Smooth muscle cell (in vitro differentiated cells): Measurements from ENCODE around the gene ATXN10. TPM values are rescaled to one million over a fixed set of nuclear protein-coding genes. Genes with fewer than 3 reads are reported as not detected.

ENCODE experiments used
- DNase-seq: peaks from one replicate; lab custom pipeline; 2025; ENCODE audit not compliant: unreplicated experiment; lab: John Stamatoyannopoulos, UW
- H2AFZ ChIP-seq: fragments of 200-600 bp; sonication (generic); 2 replicates; pipeline ENCODE4 v1.6.0; 2016; ENCODE audit warnings: antibody characterized with exemption, low read depth, mild to moderate bottlenecking
- H3F3A ChIP-seq: fragments of 200-600 bp; sonication (generic); 2 replicates; pipeline ENCODE4 v1.6.0; 2017; ENCODE audit warnings: antibody characterized with exemption, low read depth
- H3K27ac ChIP-seq: fragments of 200-600 bp; sonication (generic); 2 replicates; pipeline ENCODE4 v1.5.1; 2016; ENCODE audit warnings: low read depth, mild to moderate bottlenecking
- H3K27me3 ChIP-seq: fragments of 200-600 bp; sonication (generic); 2 replicates; pipeline ENCODE4 v1.6.1; 2016; ENCODE audit warnings: low read depth, mild to moderate bottlenecking
- H3K36me3 ChIP-seq: fragments of 200-600 bp; sonication (generic); 2 replicates; pipeline ENCODE4 v1.5.1; 2016; ENCODE audit warnings: low read depth
- H3K4me1 ChIP-seq: fragments of 200-600 bp; sonication (generic); 2 replicates; pipeline ENCODE4 v1.5.1; 2016; ENCODE audit warnings: low read depth
- H3K4me2 ChIP-seq: fragments of 200-600 bp; sonication (generic); 2 replicates; pipeline ENCODE4 v1.6.0; 2016; ENCODE audit warnings: mild to moderate bottlenecking
- H3K4me3 ChIP-seq: fragments of 200-600 bp; sonication (generic); 2 replicates; pipeline ENCODE4 v1.5.1; 2016; ENCODE audit warnings: mild to moderate bottlenecking
- H3K79me2 ChIP-seq: fragments of 200-600 bp; sonication (generic); 2 replicates; pipeline ENCODE4 v1.6.0; 2016; ENCODE audit warnings: low read depth, mild to moderate bottlenecking
- H3K9ac ChIP-seq: fragments of 200-600 bp; sonication (generic); 2 replicates; pipeline ENCODE4 v1.6.0; 2016; ENCODE audit warnings: low read depth
- H3K9me3 ChIP-seq: fragments of 200-600 bp; sonication (generic); replicated peaks from 2 replicates; pipeline ENCODE4 v1.5.1; 2016; ENCODE audit warnings: low read depth
- H4K20me1 ChIP-seq: fragments of 200-600 bp; sonication (generic); 2 replicates; pipeline ENCODE4 v1.6.0; 2016; ENCODE audit warnings: low read depth
- WGBS: methylation state at CpG from one replicate; pipeline ENCODE4 v1.1.7; 2016; ENCODE audit warnings: low lambda C conversion rate; 5-methylcytosine and 5-hydroxymethylcytosine counted together
- polyA plus RNA-seq: library from polyadenylated mRNA; unstranded; fragments of >200 nt; fragmentation: Nextera tagmentation; extraction: Ambion mirVana; gene quantifications from 2 replicates; pipeline ENCODE4 v1.2.1, GENCODE V29; 2016
- total RNA-seq: library from RNA; depleted of rRNA; stranded (reverse); fragments of >200 nt; gene quantifications from 2 replicates; pipeline ENCODE4 v1.2.3, GENCODE V29; 2014
- TF ChIP-seq, protein P1 (sequence below): fragments of 200-600 bp; sonication (generic); IDR thresholded peaks from 2 replicates; pipeline ENCODE4 v1.5.1; 2017; ENCODE audit warnings: borderline replicate concordance, mild to moderate bottlenecking, antibody characterized with exemption; ENCODE audit not compliant: insufficient read depth, poor library complexity, severe bottlenecking

ATXN10 gene
- total and polyA plus RNA-seq, 2 experiments from 2014 or later, result 117 to 131 TPM

DNA sequence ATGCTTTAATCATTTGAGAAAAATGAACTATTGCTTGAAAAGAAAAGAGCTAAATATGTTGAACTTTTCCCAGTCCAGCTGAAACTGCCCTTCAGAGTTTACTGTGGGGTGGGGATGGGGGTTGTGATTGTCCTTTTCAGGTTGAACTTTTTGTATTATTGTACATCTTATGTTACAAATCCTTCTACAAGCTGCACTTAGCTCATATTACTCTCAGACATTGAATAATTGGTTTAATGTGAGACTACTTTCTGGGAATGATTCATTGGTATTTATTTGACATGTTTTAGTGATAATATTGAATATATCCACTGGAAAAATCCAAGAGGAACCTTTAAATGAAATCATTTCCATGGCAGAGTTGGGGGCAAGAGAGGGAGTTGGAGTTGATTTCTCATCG, 84.9 kb downstream of the ATXN10 start:
- Histone ChIP-seq H3K36me3 (no peaks in the 10 kb centered on the region), H3K4me3 (no peak overlapping the region), H2AFZ (no peak overlapping the region), H3K79me2 (peaks cover 17% of the 10 kb centered on the region), H3K27ac (no peak overlapping the region), H3K27me3 (no peaks in the 10 kb centered on the region), H3F3A (peaks cover 5% of the 10 kb centered on the region), H3K9ac (no peak overlapping the region), H3K4me1 (peaks cover 7% of the 10 kb centered on the region), H3K9me3 (no peaks in the 10 kb centered on the region), H3K4me2 (no peak overlapping the region), H4K20me1 (peaks cover 89% of the 10 kb centered on the region)
- WGBS, result 45% methylated on average over 1 of the region's 1 CpG
- no peak for DNase-seq
- TF ChIP-seq, protein P1, sequence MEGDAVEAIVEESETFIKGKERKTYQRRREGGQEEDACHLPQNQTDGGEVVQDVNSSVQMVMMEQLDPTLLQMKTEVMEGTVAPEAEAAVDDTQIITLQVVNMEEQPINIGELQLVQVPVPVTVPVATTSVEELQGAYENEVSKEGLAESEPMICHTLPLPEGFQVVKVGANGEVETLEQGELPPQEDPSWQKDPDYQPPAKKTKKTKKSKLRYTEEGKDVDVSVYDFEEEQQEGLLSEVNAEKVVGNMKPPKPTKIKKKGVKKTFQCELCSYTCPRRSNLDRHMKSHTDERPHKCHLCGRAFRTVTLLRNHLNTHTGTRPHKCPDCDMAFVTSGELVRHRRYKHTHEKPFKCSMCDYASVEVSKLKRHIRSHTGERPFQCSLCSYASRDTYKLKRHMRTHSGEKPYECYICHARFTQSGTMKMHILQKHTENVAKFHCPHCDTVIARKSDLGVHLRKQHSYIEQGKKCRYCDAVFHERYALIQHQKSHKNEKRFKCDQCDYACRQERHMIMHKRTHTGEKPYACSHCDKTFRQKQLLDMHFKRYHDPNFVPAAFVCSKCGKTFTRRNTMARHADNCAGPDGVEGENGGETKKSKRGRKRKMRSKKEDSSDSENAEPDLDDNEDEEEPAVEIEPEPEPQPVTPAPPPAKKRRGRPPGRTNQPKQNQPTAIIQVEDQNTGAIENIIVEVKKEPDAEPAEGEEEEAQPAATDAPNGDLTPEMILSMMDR, result no peak

DNA sequence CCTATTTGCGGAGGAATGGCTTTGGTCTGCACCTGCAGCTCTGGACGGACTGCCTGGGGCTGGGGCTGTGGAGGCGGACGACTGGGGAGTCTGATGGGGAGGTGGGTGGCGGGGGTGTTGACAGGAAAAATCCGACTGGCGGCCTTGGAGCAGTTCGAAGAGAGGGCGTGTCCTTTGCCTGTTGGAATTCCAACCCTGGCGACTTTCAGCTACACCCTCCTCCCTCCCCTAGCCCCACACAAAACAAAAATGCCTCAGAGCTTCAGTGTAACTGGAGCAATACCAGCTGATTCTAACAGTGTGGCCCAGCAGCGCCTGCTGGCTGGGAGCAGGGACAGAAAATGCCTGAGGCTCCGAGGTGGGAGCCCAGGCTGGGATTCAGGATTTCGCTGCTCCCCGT, 85.4 kb downstream of the ATXN10 start:
- Histone ChIP-seq H2AFZ (no peak overlapping the region), H3K4me1 (peaks cover 7% of the 10 kb centered on the region), H3K9me3 (no peaks in the 10 kb centered on the region), H3K27me3 (no peaks in the 10 kb centered on the region), H3K36me3 (no peaks in the 10 kb centered on the region), H3K9ac (no peak overlapping the region), H3F3A (peaks cover 10% of the 10 kb centered on the region), H3K4me2 (no peak overlapping the region), H3K27ac (peak overlapping the region; percentile 26), H4K20me1 (peaks cover 90% of the 10 kb centered on the region), H3K4me3 (no peak overlapping the region), H3K79me2 (peaks cover 21% of the 10 kb centered on the region)
- TF ChIP-seq, protein P1, result no peak
- DNase-seq, result no peak
- 25% methylated on average over 14 of the region's 14 CpGs for WGBS

DNA sequence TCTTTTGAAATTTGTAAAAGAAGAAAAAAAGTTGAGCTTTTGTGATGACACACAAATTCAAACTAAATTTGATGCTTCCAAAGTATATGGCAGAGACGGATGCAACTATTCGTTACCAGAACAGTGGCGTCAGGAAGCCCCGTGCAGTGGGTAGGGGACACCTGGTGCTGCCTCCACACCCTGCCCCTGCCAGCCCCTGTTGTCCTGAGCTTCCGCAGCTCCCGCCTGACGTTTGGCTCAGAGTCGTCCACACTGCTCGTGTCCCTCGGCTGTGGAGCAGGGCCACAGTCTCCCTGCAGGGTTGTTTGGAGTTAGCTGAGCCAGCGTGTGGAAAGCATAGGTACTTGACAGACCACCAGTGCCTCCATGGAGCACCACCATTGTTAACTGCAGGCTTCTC, 86.3 kb downstream of the ATXN10 start:
- no peak overlapping the region for H3K4me2 ChIP-seq
- DNase-seq, result no peak
- peaks cover 26% of the 10 kb centered on the region for H3K79me2 ChIP-seq
- H3K4me3 ChIP-seq, result no peak overlapping the region
- no peak overlapping the region for H3K9ac ChIP-seq
- H3F3A ChIP-seq, result peaks cover 13% of the 10 kb centered on the region
- H2AFZ ChIP-seq, result no peak overlapping the region
- TF ChIP-seq, protein P1, result no peak
- H4K20me1 ChIP-seq, result peaks cover 92% of the 10 kb centered on the region
- no peaks in the 10 kb centered on the region for H3K9me3 ChIP-seq
- no peak overlapping the region for H3K27ac ChIP-seq
- no peaks in the 10 kb centered on the region for H3K27me3 ChIP-seq
- H3K4me1 ChIP-seq, result peaks cover 14% of the 10 kb centered on the region
- 91% methylated on average over 11 of the region's 11 CpGs for WGBS
- H3K36me3 ChIP-seq, result no peaks in the 10 kb centered on the region

DNA sequence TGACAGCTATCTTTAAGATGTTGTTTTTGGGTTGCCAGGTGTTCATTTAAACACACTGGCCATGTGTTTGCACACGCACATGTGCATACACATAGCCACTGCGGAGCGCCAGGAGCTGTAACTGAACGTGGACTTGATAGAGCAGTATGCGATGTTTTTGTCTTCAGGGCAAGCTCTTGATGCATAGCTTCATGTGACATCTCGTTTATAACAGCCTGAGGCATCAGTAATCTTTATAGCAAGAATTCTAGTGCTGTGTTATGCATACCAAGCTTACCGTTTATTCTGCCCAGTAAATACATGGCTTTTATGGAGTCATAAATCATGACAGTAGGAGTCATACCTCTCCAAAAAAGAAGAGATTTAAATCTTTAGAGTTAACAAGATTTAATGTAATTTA, 87.0 kb downstream of the ATXN10 start:
- no peak overlapping the region for H3K27ac ChIP-seq
- H3K36me3 ChIP-seq, result no peaks in the 10 kb centered on the region
- H3F3A ChIP-seq, result peaks cover 13% of the 10 kb centered on the region
- H3K27me3 ChIP-seq, result no peaks in the 10 kb centered on the region
- H3K4me3 ChIP-seq, result no peak overlapping the region
- peaks cover 92% of the 10 kb centered on the region for H4K20me1 ChIP-seq
- no peaks in the 10 kb centered on the region for H3K9me3 ChIP-seq
- peaks cover 26% of the 10 kb centered on the region for H3K79me2 ChIP-seq
- WGBS, result 68% methylated on average over 7 of the region's 7 CpGs
- no peak overlapping the region for H2AFZ ChIP-seq
- peaks cover 21% of the 10 kb centered on the region for H3K4me1 ChIP-seq
- H3K4me2 ChIP-seq, result no peak overlapping the region
- DNase-seq, result no peak
- no peak overlapping the region for H3K9ac ChIP-seq
- TF ChIP-seq, protein P1, result no peak
